ENCODE results near the gene FABP2.
"Not testable (repeated sequence)": the region's sequence is repeated elsewhere in the genome, so short reads cannot be mapped to it uniquely, and the experiment has no call there.

Gene FABP2

GRCh38 chr4:119337010-119337409, 15.1 kb upstream of the FABP2 start:
- H3K4me2 ChIP-seq (ENCODE audit: low read depth, low read length): no peak overlapping the region
- H3K27ac ChIP-seq (ENCODE audit: low read length): no peak overlapping the region
- DNase-seq: no peak
- H3K36me3 ChIP-seq (replicated peaks; ENCODE audit: insufficient read depth, low read length): no peaks in the 10 kb centered on the region
- H3K79me2 ChIP-seq (ENCODE audit: low read length): no peaks in the 10 kb centered on the region
- H3K27me3 ChIP-seq (replicated peaks; ENCODE audit: insufficient read depth, low read length): no peaks in the 10 kb centered on the region
- H3K4me3 ChIP-seq (ENCODE audit: low read length): no peak overlapping the region
- H3K9ac ChIP-seq (ENCODE audit: low read length): no peak overlapping the region
- H4K20me1 ChIP-seq (ENCODE audit: insufficient read depth, low read length): no peaks in the 10 kb centered on the region
- H3K9me2 ChIP-seq (replicated peaks; ENCODE audit: insufficient read depth, low read length): no peaks in the 10 kb centered on the region
- TF ChIP-seq EZH2 (optimal IDR thresholded peaks at IDR 0.05; ENCODE audit: low read depth, low read length) (no peak), EZH2phosphoT487 (IDR thresholded peaks at IDR 0.05; ENCODE audit: low read length) (no peak)
- TF ChIP-seq, protein P1, sequence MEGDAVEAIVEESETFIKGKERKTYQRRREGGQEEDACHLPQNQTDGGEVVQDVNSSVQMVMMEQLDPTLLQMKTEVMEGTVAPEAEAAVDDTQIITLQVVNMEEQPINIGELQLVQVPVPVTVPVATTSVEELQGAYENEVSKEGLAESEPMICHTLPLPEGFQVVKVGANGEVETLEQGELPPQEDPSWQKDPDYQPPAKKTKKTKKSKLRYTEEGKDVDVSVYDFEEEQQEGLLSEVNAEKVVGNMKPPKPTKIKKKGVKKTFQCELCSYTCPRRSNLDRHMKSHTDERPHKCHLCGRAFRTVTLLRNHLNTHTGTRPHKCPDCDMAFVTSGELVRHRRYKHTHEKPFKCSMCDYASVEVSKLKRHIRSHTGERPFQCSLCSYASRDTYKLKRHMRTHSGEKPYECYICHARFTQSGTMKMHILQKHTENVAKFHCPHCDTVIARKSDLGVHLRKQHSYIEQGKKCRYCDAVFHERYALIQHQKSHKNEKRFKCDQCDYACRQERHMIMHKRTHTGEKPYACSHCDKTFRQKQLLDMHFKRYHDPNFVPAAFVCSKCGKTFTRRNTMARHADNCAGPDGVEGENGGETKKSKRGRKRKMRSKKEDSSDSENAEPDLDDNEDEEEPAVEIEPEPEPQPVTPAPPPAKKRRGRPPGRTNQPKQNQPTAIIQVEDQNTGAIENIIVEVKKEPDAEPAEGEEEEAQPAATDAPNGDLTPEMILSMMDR (IDR thresholded peaks at IDR 0.05; ENCODE audit: low read length): no peak
- H3K9me3 ChIP-seq (replicated peaks; ENCODE audit: insufficient read depth, low read length): no peaks in the 10 kb centered on the region
- H3K4me1 ChIP-seq (ENCODE audit: low read length): no peaks in the 10 kb centered on the region
- H3F3A ChIP-seq (ENCODE audit: insufficient read depth, low read length): no peaks in the 10 kb centered on the region
- no peak overlapping the region for H2AFZ ChIP-seq (ENCODE audit: low read length)

- not testable (repeated sequence) for H4K20me1 ChIP-seq (ENCODE audit: insufficient read depth, low read length); H3K36me3 ChIP-seq (replicated peaks; ENCODE audit: insufficient read depth, low read length); H3K9me2 ChIP-seq (replicated peaks; ENCODE audit: insufficient read depth, low read length); H3K4me1 ChIP-seq (ENCODE audit: low read length); H3K9ac ChIP-seq (ENCODE audit: low read length); H3F3A ChIP-seq (ENCODE audit: insufficient read depth, low read length); H3K4me3 ChIP-seq (ENCODE audit: low read length); H3K27ac ChIP-seq (ENCODE audit: low read length); DNase-seq; H3K79me2 ChIP-seq (ENCODE audit: low read length); H3K27me3 ChIP-seq (replicated peaks; ENCODE audit: insufficient read depth, low read length); H3K9me3 ChIP-seq (replicated peaks; ENCODE audit: insufficient read depth, low read length); H3K4me2 ChIP-seq (ENCODE audit: low read depth, low read length); H2AFZ ChIP-seq (ENCODE audit: low read length)
Measured at GRCh38 chr4:119336332-119336979, 14.5 kb upstream of the FABP2 start.

DNA sequence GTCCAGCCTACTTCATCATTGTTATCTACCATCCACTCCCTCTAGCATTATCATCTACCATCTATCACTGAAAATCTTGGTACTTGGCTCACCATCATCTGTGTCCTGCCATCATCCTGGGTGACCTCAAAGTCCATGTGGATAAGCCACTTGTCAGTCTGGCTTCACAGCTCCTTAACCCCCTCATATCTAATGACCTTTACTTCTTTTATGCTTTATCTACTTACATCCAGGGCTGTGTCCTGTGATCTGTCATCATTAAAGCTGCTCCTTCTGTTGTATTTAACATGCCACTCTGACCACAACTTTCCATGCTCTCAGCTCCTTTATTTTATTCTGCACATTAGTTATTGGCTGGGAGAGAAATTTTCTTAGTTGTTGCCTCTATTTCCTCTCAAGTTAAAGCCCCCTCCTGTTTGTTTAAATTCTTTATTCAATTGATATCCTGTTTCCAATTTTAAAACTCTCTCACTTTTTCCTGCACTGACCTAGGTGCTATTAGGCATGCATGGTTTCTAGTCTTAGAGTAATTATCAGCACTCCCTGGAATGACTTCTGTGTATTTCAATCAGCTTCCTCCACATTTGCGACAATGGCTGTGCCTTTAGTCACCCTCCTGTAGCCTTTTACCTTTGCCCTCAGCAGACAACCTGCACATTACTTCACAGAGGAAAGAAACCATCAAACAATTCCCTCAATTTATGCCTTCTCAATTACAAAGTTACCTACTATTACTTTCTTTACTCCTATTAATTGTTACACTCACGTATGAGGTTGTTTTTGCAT, 8.1 kb upstream of the FABP2 start:
- Histone ChIP-seq H3K4me1 (ENCODE audit: low read length) (no peaks in the 10 kb centered on the region), H2AFZ (ENCODE audit: low read length) (no peak overlapping the region), H3K9ac (ENCODE audit: low read length) (no peak overlapping the region), H3K79me2 (ENCODE audit: low read length) (no peaks in the 10 kb centered on the region), H3K27ac (ENCODE audit: low read length) (no peak overlapping the region), H3K9me3 (replicated peaks; ENCODE audit: insufficient read depth, low read length) (no peaks in the 10 kb centered on the region), H3F3A (ENCODE audit: insufficient read depth, low read length) (no peaks in the 10 kb centered on the region), H3K4me2 (ENCODE audit: low read depth, low read length) (no peak overlapping the region), H3K4me3 (ENCODE audit: low read length) (no peak overlapping the region), H3K36me3 (replicated peaks; ENCODE audit: insufficient read depth, low read length) (no peaks in the 10 kb centered on the region), H4K20me1 (ENCODE audit: insufficient read depth, low read length) (no peaks in the 10 kb centered on the region), H3K27me3 (replicated peaks; ENCODE audit: insufficient read depth, low read length) (no peaks in the 10 kb centered on the region), H3K9me2 (replicated peaks; ENCODE audit: insufficient read depth, low read length) (no peaks in the 10 kb centered on the region)
- DNase-seq: no peak
- TF ChIP-seq, protein P1 (IDR thresholded peaks at IDR 0.05; ENCODE audit: low read length): no peak
- TF ChIP-seq EZH2phosphoT487 (IDR thresholded peaks at IDR 0.05; ENCODE audit: low read length): no peak
- TF ChIP-seq EZH2 (optimal IDR thresholded peaks at IDR 0.05; ENCODE audit: low read depth, low read length): no peak

GRCh38 chr4:119328695-119329094, 6.8 kb upstream of the FABP2 start:
- Histone ChIP-seq H3K9me2 (replicated peaks; ENCODE audit: insufficient read depth, low read length) (no peaks in the 10 kb centered on the region), H3K4me1 (ENCODE audit: low read length) (no peaks in the 10 kb centered on the region), H3K4me3 (ENCODE audit: low read length) (no peak overlapping the region), H3K4me2 (ENCODE audit: low read depth, low read length) (no peak overlapping the region), H3K9me3 (replicated peaks; ENCODE audit: insufficient read depth, low read length) (no peaks in the 10 kb centered on the region), H3K27ac (ENCODE audit: low read length) (no peak overlapping the region), H3K79me2 (ENCODE audit: low read length) (no peaks in the 10 kb centered on the region), H3K27me3 (replicated peaks; ENCODE audit: insufficient read depth, low read length) (no peaks in the 10 kb centered on the region), H3K9ac (ENCODE audit: low read length) (no peak overlapping the region), H3K36me3 (replicated peaks; ENCODE audit: insufficient read depth, low read length) (no peaks in the 10 kb centered on the region), H2AFZ (ENCODE audit: low read length) (no peak overlapping the region), H3F3A (ENCODE audit: insufficient read depth, low read length) (no peaks in the 10 kb centered on the region), H4K20me1 (ENCODE audit: insufficient read depth, low read length) (no peaks in the 10 kb centered on the region)
- DNase-seq: no peak
- TF ChIP-seq EZH2 (optimal IDR thresholded peaks at IDR 0.05; ENCODE audit: low read depth, low read length): no peak
- no peak for TF ChIP-seq EZH2phosphoT487 (IDR thresholded peaks at IDR 0.05; ENCODE audit: low read length)
- TF ChIP-seq, protein P1 (IDR thresholded peaks at IDR 0.05; ENCODE audit: low read length): no peak

Data from MM.1S (cell line).